ENCODE measurements around the gene SEL1L3.
"Not testable (repeated sequence)": the region's sequence is repeated elsewhere in the genome, so short reads cannot be mapped to it uniquely, and the experiment has no call there.

The SEL1L3 gene

DNA sequence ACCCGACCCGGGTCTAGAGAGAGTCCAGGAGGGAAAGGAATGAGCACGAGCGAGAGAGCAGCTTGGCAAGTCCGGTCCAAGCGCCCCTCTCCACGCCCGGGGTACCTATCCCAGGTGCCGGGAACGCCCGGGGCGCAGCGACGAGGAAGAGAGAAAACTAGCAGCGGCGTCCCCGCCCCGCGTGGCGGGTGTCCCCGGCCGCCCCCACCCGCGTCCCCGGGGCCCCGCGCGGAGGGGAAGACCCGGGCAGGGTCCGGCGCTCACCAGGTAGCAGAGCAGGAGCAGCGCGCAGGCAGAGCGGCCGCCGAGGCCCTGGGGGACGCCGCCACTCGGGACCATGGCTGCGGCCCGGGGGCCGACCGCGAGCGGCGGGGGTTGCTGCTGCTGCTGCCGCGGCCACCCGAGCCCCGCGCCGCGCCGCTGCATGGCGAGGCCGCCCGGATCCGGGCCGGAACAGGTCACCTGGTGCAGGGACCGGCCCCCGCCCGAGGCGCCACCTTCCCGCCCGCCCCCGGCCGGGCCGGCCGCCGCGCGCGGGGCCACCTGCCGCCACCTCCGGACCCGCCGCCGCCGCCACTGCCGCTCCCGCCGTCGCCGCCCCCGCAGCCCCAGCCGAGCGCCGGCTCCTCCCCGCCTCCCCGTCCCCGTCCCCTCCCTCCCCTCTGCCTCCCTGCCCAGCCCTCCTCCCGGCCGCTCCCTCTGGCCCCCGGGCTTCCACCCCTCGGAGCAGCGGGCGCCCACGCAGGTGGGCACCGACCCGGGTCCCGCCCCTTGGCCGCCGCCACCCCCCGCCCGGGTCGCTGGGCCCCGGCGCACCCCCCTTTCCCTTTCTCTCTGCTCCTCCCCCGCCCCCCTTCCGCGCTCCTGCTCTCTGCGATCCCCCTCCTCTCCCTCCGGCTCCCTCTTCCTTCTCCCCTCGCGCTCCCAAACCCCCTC is at the start of gene SEL1L3:
Gene SEL1L3, minus strand, starts transcription at position 578 of the 936 bp plus-strand sequence. Its CDS starts 152 bp downstream, at position 426.
- DNase-seq (ENCODE audit: extremely low spot score, insufficient read length, low read depth) = no peak
- FAIRE-seq = no peak

DNA sequence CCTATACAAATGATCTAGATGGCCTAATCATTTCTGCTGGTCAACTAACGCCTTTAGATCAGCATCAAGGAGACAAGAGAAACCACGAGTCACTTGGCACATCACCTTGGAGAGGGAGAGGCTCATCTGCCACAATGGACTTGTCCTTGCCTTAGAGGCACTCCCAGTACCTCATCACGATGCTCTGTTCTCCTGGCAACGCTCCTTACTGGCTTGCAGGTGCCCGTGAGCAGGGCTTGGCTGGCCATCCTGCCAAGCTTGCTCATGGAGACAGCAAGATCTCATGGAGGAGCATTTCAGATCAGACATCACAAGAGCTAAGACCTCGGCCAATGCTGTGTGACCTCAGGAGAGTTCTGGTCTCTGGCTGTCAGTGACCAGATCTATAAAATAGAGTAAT is 48.6 kb upstream of the SEL1L3 start:
- FAIRE-seq = no peak
- DNase-seq (ENCODE audit: extremely low spot score, insufficient read length, low read depth) = no peak

DNA sequence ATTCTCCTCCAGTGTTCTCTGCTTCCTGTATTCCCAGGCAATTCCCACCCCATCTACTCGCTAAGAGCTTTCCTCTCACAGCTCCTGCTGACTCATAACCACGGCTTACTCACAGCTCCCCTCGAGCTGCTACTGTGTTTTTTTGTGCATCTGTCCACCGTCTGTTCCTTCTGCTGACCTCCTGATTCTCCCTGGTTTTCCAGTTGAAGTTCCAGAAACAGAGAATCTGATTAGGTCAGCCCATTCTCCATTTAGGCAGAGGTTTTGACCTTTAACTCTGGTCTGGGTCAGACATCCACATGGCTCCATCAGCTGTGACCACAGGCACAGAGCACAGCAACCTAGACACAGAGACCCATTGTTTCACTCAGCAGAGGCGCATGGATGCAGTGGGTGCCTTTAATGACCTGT is 45.7 kb upstream of the SEL1L3 start:
- FAIRE-seq = no peak
- no peak for DNase-seq (ENCODE audit: extremely low spot score, insufficient read length, low read depth)

DNA sequence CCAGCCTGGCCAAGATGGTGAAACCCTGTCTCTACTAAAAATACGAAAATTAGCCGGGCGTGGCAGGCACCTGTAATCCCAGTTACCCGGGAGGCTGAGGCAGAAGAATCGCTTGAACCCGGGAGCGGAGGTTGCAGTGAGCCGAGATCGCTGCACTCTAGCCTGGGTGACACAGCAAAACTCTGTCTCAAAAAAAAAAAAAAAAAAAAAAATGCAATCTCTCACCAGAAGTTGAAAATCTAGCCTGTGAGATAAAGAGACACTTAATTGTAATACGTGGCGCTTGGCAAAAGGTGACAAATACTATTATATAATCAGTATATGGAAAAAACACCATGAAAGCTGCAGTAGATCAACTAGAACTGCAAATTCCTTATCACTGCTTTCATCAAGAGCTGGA is 43.3 kb upstream of the SEL1L3 start:
- not testable (repeated sequence) for DNase-seq (ENCODE audit: extremely low spot score, insufficient read length, low read depth); FAIRE-seq

DNA sequence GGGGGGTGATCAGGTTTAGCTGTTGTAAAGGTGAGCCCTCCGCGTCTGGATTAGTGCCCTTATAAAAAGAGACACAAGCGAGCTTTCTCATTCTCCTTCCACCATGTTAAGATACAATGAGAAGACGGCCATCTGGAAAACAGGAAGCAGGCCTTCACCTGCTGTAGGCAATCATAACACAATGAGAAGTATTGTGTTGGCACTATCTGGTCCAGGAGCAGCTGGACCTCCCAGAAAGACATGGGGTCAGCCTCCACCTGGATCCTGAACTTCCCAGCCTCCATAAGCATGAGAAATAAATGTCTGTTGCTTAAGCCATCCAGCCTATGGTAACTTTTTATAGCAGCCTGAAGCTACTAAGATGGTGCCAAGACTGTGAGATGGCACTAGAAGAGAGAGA is 42.6 kb upstream of the SEL1L3 start:
- DNase-seq (ENCODE audit: extremely low spot score, insufficient read length, low read depth) (no peak), FAIRE-seq (no peak)

DNA sequence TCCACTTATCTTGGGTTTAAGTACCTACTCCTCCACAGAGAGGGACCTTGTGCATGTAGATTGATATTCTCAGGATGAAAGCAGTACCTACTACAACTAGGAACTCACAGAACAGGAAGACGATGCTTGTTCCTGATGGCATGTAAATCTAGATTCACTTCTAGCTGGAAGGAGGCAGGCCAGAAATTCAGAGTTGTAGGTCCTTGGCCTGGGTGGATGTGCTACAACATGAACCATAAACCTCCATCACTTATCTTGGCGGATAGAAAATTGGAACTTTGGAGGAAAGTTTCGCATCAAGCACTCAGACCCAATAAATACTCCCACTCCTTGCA is 41.9 kb upstream of the SEL1L3 start:
- peak; percentile 70 for FAIRE-seq

DNA sequence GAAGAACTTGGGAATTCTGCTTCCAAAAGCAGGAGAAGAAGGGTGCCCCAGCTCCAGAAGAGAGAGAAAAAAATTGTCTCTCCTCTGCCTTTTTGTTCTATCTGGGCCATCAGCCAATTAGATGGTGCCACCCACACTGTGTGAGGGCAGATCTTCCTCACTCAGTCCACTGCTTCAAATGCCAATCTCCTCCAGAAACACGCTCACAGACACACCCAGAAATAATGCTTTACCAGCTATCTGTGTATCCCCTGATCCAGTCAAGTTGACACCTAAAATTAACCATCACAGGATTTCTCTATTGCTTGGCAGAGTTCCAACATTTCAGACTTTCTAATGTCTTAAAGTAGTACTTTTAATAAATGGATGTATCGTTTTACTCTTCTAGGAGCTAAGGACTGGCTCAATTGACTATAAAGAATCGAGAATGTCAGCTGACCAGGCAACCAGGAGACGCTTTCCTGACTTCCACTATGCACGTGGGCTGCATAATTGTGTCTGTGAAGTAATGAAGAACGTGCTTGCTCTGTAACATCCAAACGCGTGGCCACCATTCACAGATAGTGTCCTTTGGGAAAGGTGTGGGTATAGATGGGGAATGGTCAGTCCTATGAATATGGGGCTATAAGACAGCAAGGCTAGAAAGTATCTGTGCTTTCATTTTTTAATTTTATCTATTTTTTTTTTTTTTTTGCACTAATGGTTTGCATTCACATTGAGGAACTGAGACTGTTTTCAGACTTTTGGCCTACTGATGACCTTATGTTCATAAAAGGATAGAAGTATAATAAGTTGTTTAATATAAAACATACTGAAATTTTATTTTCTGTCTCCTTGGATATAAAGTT is 41.3 kb upstream of the SEL1L3 start:
- no peak for DNase-seq (ENCODE audit: extremely low spot score, insufficient read length, low read depth)
- FAIRE-seq = no peak

More for the DNA sequence above, 41.9 kb upstream of the SEL1L3 start:
- no peak for DNase-seq (ENCODE audit: extremely low spot score, insufficient read length, low read depth)

DNA sequence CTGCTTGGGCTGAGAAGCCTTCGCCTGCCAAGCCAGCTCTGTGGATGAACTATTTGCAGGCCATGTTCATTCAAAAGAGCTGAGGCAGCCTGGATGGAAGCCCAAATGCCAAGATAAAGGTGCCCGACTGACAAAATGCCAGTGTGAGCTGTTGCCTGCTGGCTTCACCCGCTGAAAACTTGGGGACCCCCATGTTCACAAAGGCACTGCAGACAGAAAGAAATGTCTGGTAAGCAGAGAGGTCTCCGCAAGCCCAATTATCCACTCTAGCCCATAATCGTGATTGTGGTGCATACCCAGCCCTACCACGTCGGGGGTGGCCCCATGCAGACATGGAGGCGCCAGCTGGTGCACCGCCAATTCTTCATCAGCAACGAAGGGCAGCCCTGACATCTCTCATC is 38.2 kb upstream of the SEL1L3 start:
- no peak for FAIRE-seq
- no peak for DNase-seq (ENCODE audit: extremely low spot score, insufficient read length, low read depth)

DNA sequence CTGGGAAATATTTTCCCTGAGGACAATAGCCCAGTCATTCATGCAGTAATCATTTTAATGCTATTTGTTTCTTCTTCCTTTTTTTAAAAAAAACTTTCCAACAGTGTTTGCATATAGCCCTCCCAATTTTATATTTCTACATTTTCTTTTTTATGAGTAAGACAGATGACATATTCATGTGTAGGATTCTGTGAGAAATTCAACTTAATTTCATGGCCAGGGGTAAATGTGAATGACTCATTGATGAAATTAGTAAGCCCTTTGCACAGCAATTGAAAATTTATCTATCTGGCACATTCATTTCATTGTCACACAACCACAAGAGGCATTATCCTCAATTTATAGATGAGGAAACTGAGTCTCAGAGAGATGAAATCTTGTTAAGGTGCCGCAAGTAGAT is 37.5 kb upstream of the SEL1L3 start:
- DNase-seq (ENCODE audit: extremely low spot score, insufficient read length, low read depth) = no peak

DNA sequence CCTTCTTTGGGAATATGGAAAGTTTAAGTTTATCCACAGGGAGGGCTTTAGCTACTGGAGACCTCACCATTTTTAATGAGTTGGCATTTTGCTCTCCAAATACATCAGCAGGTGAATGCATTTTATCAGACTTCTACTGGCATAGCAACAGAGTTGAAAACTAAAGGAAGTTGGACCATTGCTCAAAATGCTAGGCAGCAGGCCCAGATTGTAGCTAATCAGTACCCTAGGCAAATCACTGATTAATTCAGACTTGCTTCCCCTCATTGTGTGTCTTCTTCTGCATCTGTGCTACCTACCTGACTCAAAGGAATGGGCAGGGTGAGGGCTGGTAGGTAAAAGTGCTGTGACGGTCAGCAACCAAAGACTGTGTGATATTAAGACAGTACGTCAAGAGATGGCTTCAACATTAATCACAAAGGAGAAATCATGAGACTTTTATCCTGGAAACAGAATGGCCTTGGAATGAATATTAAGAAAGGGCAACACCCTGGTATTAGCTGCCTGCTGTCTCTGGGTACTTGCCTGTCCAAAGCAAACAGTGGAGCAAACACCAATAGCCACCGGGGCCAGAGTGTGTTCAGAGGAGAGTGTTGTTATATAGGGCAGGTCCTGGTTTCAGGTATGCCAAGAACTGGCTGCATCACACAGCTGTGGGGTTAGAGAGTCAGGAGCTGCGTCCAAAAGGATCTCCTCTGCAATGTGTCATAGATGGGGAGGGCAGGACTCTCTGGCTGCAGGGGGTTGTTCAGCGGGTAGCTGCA is 34.2 kb upstream of the SEL1L3 start:
- FAIRE-seq = no peak
- no peak for DNase-seq (ENCODE audit: extremely low spot score, insufficient read length, low read depth)

More for the DNA sequence above, 37.5 kb upstream of the SEL1L3 start:
- FAIRE-seq = no peak

DNA sequence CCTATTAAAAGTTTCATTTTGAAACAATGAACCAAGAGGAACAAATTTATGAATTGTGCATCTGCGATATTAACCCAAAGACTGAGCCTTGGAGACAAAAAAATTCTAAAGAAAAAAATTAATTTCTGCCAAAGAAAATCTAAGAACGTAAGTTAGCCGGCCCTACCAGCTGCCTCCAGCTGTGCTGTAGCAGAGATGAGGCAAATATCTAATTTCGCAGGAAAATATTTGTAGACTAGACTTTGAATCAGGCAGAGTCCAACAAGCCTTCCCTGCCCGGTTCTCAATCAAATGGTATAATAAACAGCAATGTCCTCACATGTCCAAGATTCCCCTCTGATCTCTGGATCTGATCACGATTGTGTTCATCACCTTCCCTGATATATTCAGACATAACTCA is 30.0 kb upstream of the SEL1L3 start:
- FAIRE-seq = no peak
- DNase-seq (ENCODE audit: extremely low spot score, insufficient read length, low read depth) = no peak

DNA sequence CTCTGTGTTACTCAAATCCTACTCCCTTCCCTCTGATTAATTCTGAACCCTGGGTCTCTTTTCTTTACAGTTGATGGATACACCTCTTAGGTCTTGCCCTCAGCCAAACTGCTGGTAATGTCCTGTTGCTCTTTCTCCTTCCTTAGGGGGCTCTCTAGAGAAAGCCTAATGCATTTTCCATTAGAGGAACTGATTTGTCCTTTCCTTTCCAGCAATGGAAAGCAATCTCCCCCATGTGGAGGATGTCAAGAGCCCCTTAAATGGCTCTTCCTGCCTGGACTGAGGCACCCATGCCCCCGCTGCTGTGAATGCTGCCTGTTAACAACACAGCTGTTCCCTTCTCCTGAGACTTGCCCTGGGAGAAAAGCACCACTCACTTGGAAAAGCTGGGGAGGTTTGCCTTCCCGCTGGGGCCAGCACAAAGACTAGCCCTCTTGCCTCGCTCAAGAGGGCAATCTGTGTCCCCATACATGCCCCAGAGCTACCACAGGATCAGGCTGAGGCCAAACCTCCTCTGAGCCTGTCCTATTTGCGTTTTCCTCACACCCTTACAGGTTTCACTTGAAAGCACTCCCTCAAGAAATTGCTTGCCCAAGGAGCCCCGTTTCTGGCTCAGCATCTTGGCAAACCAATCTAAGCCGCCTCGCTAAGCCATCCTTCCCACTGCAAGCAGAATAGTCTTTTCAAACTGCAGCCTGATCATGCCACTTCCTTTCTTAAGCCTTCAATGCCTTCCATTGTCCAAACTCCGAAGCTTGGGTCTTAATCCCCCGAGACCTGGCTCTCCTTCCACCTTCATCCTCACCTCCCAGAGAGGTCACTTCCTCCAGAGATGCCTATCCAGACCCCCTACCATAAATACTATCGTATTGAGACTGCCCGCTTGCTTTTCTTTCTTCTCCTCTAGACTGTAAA is 28.0 kb upstream of the SEL1L3 start:
- FAIRE-seq (no peak), DNase-seq (ENCODE audit: extremely low spot score, insufficient read length, low read depth) (no peak)

DNA sequence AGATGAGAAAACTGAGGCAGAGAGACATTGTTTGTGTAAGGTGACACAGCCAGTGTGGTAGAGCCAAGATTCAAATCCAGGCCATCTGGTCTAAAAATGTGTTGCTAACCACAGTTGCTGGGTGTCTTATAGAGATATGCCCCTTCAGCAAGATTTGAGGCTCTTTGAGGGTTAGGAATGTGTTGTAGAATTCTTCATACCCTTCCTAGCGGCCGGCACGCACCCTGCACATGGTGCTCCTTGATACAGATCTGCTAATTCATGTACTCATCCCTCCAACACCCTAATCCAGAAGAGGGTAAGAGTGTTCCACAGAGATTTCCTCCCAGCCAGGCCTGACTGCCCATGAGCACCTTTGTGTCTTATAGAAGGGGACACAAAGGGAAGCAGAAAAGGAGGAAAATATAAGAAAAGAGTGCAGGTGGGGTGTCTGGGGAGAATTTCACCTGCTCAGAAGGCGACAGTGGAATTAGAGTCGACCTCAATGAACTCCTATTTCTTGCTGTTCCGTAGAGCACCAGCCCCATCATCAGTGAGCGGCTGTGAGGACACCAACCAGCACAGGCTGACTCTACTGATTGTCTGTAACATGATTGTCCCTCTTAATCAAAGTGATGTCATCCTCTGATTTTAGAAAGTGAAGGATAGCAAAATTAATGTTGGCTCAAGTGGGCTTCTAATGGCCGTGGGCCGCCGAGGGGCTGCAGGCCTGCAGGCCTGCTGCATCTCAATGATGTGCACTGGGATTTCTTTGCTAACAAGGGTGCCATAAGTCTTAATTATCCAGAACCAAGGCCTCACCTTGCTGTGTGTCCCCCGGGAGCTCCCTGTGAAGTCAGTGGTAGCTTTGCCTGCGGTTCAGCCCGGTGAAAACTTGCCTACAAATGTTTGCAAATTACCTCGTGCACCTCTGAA is 27.1 kb upstream of the SEL1L3 start:
- DNase-seq (ENCODE audit: extremely low spot score, insufficient read length, low read depth) = no peak
- no peak for FAIRE-seq

DNA sequence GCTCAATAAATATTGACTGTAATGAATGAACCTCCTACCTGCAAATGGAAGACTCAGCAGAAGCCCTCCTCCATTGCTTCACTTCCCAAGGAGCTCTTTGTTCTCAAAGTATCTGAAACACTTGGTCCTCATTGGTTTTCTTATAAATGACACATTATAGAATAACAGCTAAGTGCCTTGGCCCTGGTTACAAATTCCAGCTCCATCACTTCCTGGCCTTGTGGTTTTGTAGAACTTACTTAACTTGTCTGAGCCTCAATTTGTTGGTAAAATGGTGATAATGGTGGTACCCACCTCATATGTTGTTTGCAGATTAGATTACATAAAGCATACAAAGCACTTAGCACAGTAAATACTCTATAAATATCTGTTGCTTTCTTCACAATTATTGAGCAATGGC is 26.0 kb upstream of the SEL1L3 start:
- DNase-seq (ENCODE audit: extremely low spot score, insufficient read length, low read depth) (no peak), FAIRE-seq (no peak)

DNA sequence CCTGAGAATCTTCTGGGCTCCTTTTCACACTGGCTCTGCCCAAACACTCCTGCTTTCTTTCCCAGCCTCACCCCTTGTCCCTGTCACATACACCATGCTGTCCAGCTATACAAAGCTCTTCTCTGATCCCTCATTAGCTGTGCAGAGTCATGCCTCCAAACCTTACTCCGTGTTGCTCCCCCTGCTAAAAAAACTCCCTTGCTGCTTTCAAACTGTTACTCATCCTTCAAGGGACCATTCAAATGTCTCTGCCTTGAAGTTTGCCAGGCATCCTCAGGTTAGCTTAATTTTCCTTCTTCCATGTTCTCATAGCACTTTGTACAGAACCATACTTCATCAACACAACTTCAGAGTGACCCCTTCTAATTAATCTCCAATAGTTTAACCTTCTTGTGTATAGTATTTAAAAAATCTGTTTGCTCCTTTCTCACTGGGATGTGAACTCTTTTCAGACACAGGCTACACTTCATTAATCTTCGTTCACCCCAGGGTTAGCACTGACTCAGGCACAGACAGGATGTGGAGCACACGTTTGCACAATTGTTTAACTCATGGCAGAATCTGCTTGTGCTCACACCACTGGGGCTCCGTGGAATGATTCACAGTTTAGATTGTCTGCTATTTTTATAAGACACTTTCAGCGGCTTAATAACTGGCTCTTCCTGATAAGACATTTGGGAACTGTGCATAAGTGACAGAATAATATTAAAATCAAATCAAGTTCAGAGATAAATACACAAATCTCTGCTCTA is 21.4 kb upstream of the SEL1L3 start:
- FAIRE-seq (peak; percentile 55), DNase-seq (ENCODE audit: extremely low spot score, insufficient read length, low read depth) (no peak)

DNA sequence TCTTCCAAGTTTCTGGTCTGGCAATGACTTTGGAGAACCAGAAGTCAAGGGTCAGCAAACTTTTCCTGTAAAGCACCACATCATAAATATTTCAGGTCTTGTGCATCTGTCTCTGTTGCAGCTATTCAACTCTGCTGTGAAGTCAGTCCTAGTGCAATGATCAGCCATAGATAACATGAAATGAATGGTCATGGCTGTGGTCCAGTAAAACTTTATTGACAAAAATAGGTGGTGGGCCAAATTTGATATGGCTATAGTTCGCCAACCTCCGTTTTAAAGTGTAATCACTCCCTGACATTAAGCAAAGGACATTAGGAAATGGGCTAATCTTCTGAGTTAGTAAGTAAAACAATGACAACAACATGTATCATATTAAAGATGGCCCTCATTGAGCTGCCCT is 20.8 kb upstream of the SEL1L3 start:
- FAIRE-seq = no peak

DNA sequence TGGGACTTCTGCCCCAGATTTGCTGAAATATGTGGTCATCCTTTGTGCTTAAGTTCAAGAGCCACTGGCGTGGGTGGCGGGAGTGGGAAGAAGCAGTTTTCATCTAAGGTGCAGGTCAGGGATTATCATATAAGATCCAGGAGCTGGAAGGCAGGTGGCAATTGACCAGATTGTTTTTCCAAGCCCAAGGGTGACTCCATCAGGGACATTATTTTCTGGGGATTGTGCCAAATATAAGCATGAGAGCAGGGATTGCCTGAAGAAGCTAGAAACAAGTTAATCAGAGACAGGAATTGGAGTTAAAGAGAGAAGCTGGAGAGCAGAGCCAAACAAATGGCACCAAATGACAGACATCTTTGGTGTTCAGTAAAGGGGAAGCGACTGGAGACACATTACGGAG is 19.4 kb upstream of the SEL1L3 start:
- DNase-seq (ENCODE audit: extremely low spot score, insufficient read length, low read depth) = no peak
- no peak for FAIRE-seq

More for the DNA sequence above, 20.8 kb upstream of the SEL1L3 start:
- DNase-seq (ENCODE audit: extremely low spot score, insufficient read length, low read depth) = no peak

DNA sequence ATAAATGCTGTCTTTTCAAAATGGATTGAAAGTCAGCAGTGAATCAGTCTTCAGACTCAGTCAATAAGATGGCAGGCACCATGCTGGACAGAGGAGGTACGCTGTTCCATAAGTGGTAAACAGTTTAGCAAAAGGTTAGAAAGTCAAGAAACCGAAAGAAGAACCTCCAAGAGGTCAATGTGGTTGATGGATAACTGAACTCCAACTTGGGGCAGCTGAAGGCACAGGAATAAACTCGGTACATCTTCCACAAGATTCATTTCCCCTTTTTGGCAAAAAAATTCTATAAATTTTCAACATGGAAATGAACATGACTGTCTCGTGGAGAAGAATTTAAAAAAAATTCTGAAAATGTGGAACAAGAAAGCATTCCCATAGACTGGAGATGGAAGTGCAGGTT is 18.4 kb upstream of the SEL1L3 start:
- FAIRE-seq = peak; percentile 33
- DNase-seq (ENCODE audit: extremely low spot score, insufficient read length, low read depth) = no peak
